ENCODE data around the gene FEZ2. TPM values are rescaled to one million over a fixed set of nuclear protein-coding genes. Genes with fewer than 3 reads are reported as not detected.

Gene FEZ2
- polyA plus RNA-seq, 1 donor from 2014 or later: 36.8 TPM

DNA sequence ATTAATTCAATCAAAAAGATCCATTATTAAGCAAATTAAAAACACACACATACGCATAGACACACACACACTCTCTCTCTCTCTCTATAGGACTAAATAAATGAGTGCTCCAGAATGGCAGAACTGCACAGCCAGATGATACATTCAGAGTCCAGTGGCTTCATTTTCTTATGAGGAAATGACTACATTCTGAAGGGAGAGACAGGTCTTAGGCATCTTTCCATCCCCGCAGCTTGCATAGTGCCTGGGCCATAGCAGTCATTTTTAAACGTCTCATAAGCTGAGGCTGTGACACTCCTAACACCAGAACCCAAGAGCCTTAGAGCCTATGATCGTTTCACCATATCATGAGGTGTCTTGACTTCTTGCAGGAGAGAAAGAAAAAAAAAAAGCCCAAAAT, 31.1 kb downstream of the FEZ2 start:
- H2AFZ ChIP-seq (ENCODE audit: low read depth, low read length): no peak overlapping the region
- no peaks in the 10 kb centered on the region for H3K9me3 ChIP-seq (ENCODE audit: low read length)
- H3K27ac ChIP-seq (ENCODE audit: low read length): no peak overlapping the region
- no peaks in the 10 kb centered on the region for H3K79me2 ChIP-seq (replicated peaks; ENCODE audit: insufficient read depth, low read length)
- no peak overlapping the region for H3K9ac ChIP-seq (ENCODE audit: low read length)
- H3K4me3 ChIP-seq (ENCODE audit: low read length): no peak overlapping the region
- no peaks in the 10 kb centered on the region for H3F3A ChIP-seq (ENCODE audit: insufficient read depth, low read length, poor library complexity, severe bottlenecking)
- H3K4me2 ChIP-seq (ENCODE audit: low read length): no peak overlapping the region
- H3K36me3 ChIP-seq (ENCODE audit: insufficient read depth, low read length): no peaks in the 10 kb centered on the region
- no peaks in the 10 kb centered on the region for H4K20me1 ChIP-seq (ENCODE audit: insufficient read depth)
- no peaks in the 10 kb centered on the region for H3K27me3 ChIP-seq (ENCODE audit: insufficient read depth, low read depth, low read length)
- H3K9me2 ChIP-seq (ENCODE audit: insufficient read depth, low read length): no peaks in the 10 kb centered on the region
- TF ChIP-seq MXI1 (conservative IDR thresholded peaks at IDR 0.05; ENCODE audit: poor library complexity, severe bottlenecking): no peak

DNA sequence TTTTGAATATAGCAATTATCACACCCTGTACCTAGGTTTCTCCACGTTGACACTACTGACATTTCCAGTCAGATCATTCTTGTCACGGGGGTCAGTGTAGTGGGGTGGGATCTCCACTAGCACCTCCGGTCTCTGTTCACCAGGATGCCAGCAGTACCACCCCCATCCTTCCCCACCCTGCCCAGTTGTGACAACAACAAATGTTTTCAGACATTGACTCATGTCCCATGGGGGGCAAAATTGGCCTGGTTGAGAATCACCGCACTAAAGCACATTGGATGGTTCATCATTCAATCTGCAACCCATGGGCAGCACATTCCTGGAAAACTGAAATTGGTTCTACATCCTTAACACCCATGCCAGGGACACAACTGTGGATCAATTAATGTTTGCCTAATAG, 32.3 kb downstream of the FEZ2 start:
- no peaks in the 10 kb centered on the region for H3K9me2 ChIP-seq (ENCODE audit: insufficient read depth, low read length)
- no peaks in the 10 kb centered on the region for H4K20me1 ChIP-seq (ENCODE audit: insufficient read depth)
- TF ChIP-seq EP300 (conservative IDR thresholded peaks at IDR 0.05; ENCODE audit: poor library complexity, severe bottlenecking) (no peak), POLR2AphosphoS5 (IDR thresholded peaks at IDR 0.05) (no peak), MXI1 (conservative IDR thresholded peaks at IDR 0.05; ENCODE audit: poor library complexity, severe bottlenecking) (no peak)
- TF ChIP-seq, protein P1, sequence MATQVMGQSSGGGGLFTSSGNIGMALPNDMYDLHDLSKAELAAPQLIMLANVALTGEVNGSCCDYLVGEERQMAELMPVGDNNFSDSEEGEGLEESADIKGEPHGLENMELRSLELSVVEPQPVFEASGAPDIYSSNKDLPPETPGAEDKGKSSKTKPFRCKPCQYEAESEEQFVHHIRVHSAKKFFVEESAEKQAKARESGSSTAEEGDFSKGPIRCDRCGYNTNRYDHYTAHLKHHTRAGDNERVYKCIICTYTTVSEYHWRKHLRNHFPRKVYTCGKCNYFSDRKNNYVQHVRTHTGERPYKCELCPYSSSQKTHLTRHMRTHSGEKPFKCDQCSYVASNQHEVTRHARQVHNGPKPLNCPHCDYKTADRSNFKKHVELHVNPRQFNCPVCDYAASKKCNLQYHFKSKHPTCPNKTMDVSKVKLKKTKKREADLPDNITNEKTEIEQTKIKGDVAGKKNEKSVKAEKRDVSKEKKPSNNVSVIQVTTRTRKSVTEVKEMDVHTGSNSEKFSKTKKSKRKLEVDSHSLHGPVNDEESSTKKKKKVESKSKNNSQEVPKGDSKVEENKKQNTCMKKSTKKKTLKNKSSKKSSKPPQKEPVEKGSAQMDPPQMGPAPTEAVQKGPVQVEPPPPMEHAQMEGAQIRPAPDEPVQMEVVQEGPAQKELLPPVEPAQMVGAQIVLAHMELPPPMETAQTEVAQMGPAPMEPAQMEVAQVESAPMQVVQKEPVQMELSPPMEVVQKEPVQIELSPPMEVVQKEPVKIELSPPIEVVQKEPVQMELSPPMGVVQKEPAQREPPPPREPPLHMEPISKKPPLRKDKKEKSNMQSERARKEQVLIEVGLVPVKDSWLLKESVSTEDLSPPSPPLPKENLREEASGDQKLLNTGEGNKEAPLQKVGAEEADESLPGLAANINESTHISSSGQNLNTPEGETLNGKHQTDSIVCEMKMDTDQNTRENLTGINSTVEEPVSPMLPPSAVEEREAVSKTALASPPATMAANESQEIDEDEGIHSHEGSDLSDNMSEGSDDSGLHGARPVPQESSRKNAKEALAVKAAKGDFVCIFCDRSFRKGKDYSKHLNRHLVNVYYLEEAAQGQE (IDR thresholded peaks at IDR 0.05; ENCODE audit: borderline replicate concordance): no peak
- TF ChIP-seq, protein P2, sequence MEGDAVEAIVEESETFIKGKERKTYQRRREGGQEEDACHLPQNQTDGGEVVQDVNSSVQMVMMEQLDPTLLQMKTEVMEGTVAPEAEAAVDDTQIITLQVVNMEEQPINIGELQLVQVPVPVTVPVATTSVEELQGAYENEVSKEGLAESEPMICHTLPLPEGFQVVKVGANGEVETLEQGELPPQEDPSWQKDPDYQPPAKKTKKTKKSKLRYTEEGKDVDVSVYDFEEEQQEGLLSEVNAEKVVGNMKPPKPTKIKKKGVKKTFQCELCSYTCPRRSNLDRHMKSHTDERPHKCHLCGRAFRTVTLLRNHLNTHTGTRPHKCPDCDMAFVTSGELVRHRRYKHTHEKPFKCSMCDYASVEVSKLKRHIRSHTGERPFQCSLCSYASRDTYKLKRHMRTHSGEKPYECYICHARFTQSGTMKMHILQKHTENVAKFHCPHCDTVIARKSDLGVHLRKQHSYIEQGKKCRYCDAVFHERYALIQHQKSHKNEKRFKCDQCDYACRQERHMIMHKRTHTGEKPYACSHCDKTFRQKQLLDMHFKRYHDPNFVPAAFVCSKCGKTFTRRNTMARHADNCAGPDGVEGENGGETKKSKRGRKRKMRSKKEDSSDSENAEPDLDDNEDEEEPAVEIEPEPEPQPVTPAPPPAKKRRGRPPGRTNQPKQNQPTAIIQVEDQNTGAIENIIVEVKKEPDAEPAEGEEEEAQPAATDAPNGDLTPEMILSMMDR (IDR thresholded peaks at IDR 0.05; ENCODE audit: poor library complexity, severe bottlenecking): no peak
- H2AFZ ChIP-seq (ENCODE audit: low read depth, low read length): no peak overlapping the region
- no peaks in the 10 kb centered on the region for H3K9me3 ChIP-seq (ENCODE audit: low read length)
- H3K4me2 ChIP-seq (ENCODE audit: low read length): no peak overlapping the region
- no peak overlapping the region for H3K27ac ChIP-seq (ENCODE audit: low read length)
- H3K4me3 ChIP-seq (ENCODE audit: low read length): no peak overlapping the region
- no peaks in the 10 kb centered on the region for H3F3A ChIP-seq (ENCODE audit: insufficient read depth, low read length, poor library complexity, severe bottlenecking)
- no peak overlapping the region for H3K9ac ChIP-seq (ENCODE audit: low read length)
- no peaks in the 10 kb centered on the region for H3K27me3 ChIP-seq (ENCODE audit: insufficient read depth, low read depth, low read length)
- H3K79me2 ChIP-seq (replicated peaks; ENCODE audit: insufficient read depth, low read length): no peaks in the 10 kb centered on the region
- H3K36me3 ChIP-seq (ENCODE audit: insufficient read depth, low read length): no peaks in the 10 kb centered on the region

DNA sequence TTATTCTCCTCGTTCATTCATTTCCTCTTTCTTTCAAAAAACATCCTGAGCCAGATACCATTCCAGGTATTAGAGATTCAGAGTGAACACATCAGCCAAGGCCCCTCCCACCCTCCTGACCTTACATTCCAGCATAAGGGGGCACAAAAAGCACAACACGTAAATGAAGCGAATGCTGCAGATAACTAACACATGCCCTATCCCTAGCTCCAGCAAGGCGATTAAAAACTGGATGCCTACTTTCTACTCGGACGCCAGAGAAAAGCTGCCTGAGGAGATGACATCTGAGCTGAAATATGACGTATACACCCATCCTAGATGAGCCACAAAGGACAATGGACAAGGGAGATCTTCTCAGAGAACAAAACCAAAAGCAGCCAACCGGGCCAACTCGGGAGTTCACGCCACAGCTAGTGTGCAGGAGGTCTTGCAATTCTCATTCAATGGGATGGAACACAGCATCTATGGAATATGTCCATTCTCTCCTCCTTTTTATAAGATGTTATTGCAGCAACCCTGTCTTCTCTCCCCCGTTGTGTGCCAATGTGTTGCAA, 33.5 kb downstream of the FEZ2 start:
- H4K20me1 ChIP-seq (ENCODE audit: insufficient read depth): no peaks in the 10 kb centered on the region
- no peak overlapping the region for H3K27ac ChIP-seq (ENCODE audit: low read length)
- H3K36me3 ChIP-seq (ENCODE audit: insufficient read depth, low read length): no peaks in the 10 kb centered on the region
- H3K27me3 ChIP-seq (ENCODE audit: insufficient read depth, low read depth, low read length): no peaks in the 10 kb centered on the region
- no peaks in the 10 kb centered on the region for H3K79me2 ChIP-seq (replicated peaks; ENCODE audit: insufficient read depth, low read length)
- no peaks in the 10 kb centered on the region for H3K9me3 ChIP-seq (ENCODE audit: low read length)
- H2AFZ ChIP-seq (ENCODE audit: low read depth, low read length): no peak overlapping the region
- TF ChIP-seq, protein P1 (IDR thresholded peaks at IDR 0.05; ENCODE audit: borderline replicate concordance): no peak
- TF ChIP-seq SMC3 (conservative IDR thresholded peaks at IDR 0.05; ENCODE audit: poor library complexity): no peak
- TF ChIP-seq, protein P2 (IDR thresholded peaks at IDR 0.05; ENCODE audit: poor library complexity, severe bottlenecking): no peak
- TF ChIP-seq MXI1 (conservative IDR thresholded peaks at IDR 0.05; ENCODE audit: poor library complexity, severe bottlenecking): no peak
- no peak for TF ChIP-seq TAF1 (IDR thresholded peaks at IDR 0.05; ENCODE audit: low read depth)
- TF ChIP-seq POLR2AphosphoS5 (IDR thresholded peaks at IDR 0.05): no peak
- no peak for TF ChIP-seq EZH2 (IDR thresholded peaks at IDR 0.05; ENCODE audit: borderline replicate concordance, insufficient read depth, low read length, poor library complexity, severe bottlenecking)
- no peak for TF ChIP-seq EP300 (conservative IDR thresholded peaks at IDR 0.05; ENCODE audit: poor library complexity, severe bottlenecking)
- TF ChIP-seq RAD21 (conservative IDR thresholded peaks at IDR 0.05): no peak
- no peaks in the 10 kb centered on the region for H3F3A ChIP-seq (ENCODE audit: insufficient read depth, low read length, poor library complexity, severe bottlenecking)
- no peaks in the 10 kb centered on the region for H3K9me2 ChIP-seq (ENCODE audit: insufficient read depth, low read length)
- H3K4me2 ChIP-seq (ENCODE audit: low read length): no peak overlapping the region
- H3K4me3 ChIP-seq (ENCODE audit: low read length): no peak overlapping the region
- H3K9ac ChIP-seq (ENCODE audit: low read length): no peak overlapping the region

Measured in neural cell (in vitro differentiated cells).